OCI-LY3 (cell line): ENCODE data around the gene ZNF563.
"Not testable (repeated sequence)": the region's sequence is repeated elsewhere in the genome, so short reads cannot be mapped to it uniquely, and the experiment has no call there.

Experiments
- H2AFZ ChIP-seq: fragments of 200-600, 300-600 bp; shearing (Covaris generic); 2 replicates; pipeline ENCODE4 v1.6.0; 2014; ENCODE audit warnings: antibody characterized with exemption, low read depth, low read length
- H3K27ac ChIP-seq: fragments of 200-600, 300-600 bp; sonication (generic); 2 replicates; pipeline ENCODE4 v1.5.1; 2014; ENCODE audit warnings: mild to moderate bottlenecking, low read length, moderate library complexity, mixed read lengths
- H3K27me3 ChIP-seq: fragments of 200-600, 300-600 bp; sonication (generic); 2 replicates; pipeline ENCODE4 v1.6.1; 2014; ENCODE audit warnings: low read depth, low read length, mixed read lengths
- H3K36me3 ChIP-seq: fragments of 200-600, 300-600 bp; sonication (generic); replicated peaks from 2 replicates; pipeline ENCODE3; 2014; ENCODE audit warnings: low read depth, low read length, mixed read lengths
- H3K4me1 ChIP-seq: fragments of 300-600, 200-600 bp; sonication (generic); 2 replicates; pipeline ENCODE4 v1.6.1; 2014; ENCODE audit warnings: low read length, mixed read lengths
- H3K4me2 ChIP-seq: fragments of 200-600, 300-600 bp; sonication (generic); 2 replicates; pipeline ENCODE4 v1.6.1; 2014; ENCODE audit warnings: low read length, mixed read lengths
- H3K4me3 ChIP-seq: fragments of 300-600, 200-600 bp; sonication (generic); 2 replicates; pipeline ENCODE4 v1.5.1; 2014; ENCODE audit warnings: antibody characterized with exemption, mild to moderate bottlenecking, low read length, moderate library complexity
- H3K79me2 ChIP-seq: fragments of 300-600, 200-600 bp; shearing (Covaris generic); 2 replicates; pipeline ENCODE4 v1.6.1; 2014; ENCODE audit warnings: mild to moderate bottlenecking, low read length, mixed read lengths
- H3K9ac ChIP-seq: fragments of 300-600, 200-600 bp; shearing (Covaris generic); 2 replicates; pipeline ENCODE4 v1.6.0; 2014; ENCODE audit warnings: mild to moderate bottlenecking, low read length, moderate library complexity
- H3K9me3 ChIP-seq: fragments of 200-600, 300-600 bp; shearing (Covaris generic); 2 replicates; pipeline ENCODE4 v1.6.1; 2014; ENCODE audit warnings: low read length, mixed read lengths; ENCODE audit not compliant: insufficient read depth
- H4K20me1 ChIP-seq: fragments of 200-600, 300-600 bp; sonication (generic); 2 replicates; pipeline ENCODE4 v1.6.1; 2016; ENCODE audit warnings: low read length, mixed read lengths; ENCODE audit not compliant: insufficient read depth
- CTCF ChIP-seq: fragments of 200-600, 300-600 bp; sonication (generic); IDR thresholded peaks from 2 replicates; pipeline ENCODE4 v1.5.1; 2014; ENCODE audit warnings: antibody characterized with exemption, low read length, low read depth
- EZH2phosphoT487 ChIP-seq: fragments of 200-600 bp; shearing (Covaris generic); IDR thresholded peaks from 2 replicates; pipeline ENCODE4 v1.6.1; 2018; ENCODE audit warnings: antibody characterized with exemption, mixed run types, low read depth

ZNF563 gene

DNA sequence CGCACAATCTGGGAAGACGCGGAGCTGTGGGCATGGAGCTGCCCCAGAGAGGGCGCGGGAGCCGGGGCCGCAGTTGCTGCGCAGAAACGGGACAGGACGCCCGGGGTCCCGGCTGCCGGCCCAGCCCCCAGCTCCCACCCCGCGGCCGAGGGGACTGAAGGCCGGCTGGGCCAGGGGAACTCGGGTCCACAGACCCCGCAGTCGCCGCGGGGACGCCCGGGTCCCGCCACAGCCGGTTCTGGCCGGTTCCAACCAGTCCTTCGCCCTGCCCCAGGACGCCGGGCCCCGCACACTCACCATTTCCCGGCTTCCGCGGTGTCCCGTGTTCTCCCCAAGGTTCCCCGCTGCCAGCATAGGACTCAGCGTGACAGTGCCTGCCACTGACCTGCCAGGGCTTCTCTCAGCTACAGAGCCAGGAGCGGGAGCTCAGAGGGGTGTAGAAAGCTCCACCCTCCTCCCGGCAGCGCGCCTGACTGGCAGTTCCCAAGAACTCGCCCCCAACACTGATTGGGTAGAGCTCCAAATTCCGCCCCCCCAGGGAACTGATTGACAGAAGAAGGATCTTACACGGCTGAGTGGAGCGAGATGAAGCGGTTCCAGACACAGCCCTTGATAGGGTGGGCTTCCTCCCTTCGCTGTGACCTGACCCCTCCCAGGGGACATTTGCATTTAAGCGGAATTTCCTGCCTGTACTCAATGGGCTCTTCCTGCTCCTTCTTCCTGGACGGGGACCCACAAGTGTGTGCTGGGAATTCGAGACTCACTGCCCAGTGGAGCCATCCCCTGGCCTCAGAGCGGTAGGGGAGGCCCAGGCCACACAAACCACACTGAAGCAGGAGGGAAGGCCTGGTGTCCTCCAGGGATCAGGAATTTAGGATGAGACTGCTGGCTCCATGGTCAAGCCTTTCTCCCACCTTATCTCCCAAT is 32.1 kb upstream of the ZNF563 start, which contains the start of gene ZNF442:
ZNF442 (minus strand) TSS at position 448 of the 927 bp plus-strand sequence. CDS start 2,052 bp downstream, outside the sequence.
- no peak within 1 kb of the TSS for H3K27ac ChIP-seq
- H3K4me3 ChIP-seq: peak within 1 kb of the TSS; percentile 84
- peaks cover 4% of the 10 kb centered on the region for H3K36me3 ChIP-seq
- H2AFZ ChIP-seq: peak within 1 kb of the TSS; percentile 90
- H3K79me2 ChIP-seq: no peaks in the 10 kb centered on the region
- H3K4me2 ChIP-seq: peak within 1 kb of the TSS; percentile 73
- no peak for TF ChIP-seq EZH2phosphoT487
- TF ChIP-seq CTCF: peak; percentile 21; the same call in 1 of the 2 replicates
- H3K4me1 ChIP-seq: peaks cover 6% of the 10 kb centered on the region
- H4K20me1 ChIP-seq: no peaks in the 10 kb centered on the region
- peak within 1 kb of the TSS; percentile 58 for H3K9ac ChIP-seq
- no peaks in the 10 kb centered on the region for H3K9me3 ChIP-seq
- H3K27me3 ChIP-seq: no peaks in the 10 kb centered on the region

DNA sequence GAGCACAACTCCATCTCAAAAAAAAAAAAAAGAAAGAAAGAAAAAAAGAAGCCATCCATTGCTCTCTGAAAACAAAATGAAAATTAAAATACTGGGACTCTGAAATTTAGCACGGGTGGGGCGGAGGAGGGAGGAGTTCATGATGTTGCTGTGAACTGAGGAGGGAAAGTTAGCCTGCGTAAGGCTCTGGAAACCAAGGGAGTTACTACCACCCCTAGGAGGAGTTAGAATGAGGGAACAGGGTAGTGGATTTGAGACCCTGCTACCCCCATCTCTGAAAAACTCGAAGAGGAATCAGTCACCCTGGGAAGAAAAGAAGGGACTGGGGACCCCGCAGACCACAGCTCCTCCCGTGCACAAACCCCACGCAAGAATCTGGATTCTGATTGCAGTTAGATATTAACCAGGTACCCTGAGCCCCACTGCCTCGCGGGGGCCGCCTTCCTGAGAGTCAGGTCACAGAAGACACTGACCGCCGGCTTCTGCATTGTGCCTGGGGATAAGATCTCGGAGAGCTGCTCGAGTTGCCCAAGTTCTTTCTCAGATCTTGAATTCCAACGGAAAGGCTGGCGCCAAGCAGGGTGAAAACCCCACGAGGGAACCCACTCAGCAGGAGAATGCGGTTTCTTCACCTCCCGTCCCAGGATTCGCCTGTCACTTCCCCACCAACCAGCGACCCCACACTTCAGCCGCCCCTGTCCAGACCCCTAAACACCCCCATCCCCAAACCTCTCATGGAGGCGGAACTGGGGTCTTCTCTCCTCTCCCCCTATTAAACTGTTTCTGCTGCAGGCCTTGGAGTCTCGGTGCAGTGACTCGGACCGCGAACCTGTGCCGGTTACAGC is 31.2 kb upstream of the ZNF563 start:
- Histone ChIP-seq H3K4me1 (peaks cover 6% of the 10 kb centered on the region), H4K20me1 (no peaks in the 10 kb centered on the region), H3K9ac (peak overlapping the region; percentile 58), H3K4me3 (peak overlapping the region; percentile 84), H2AFZ (no peak overlapping the region), H3K9me3 (no peaks in the 10 kb centered on the region), H3K4me2 (peak overlapping the region; percentile 73), H3K27ac (no peak overlapping the region), H3K36me3 (peaks cover 4% of the 10 kb centered on the region), H3K27me3 (no peaks in the 10 kb centered on the region), H3K79me2 (no peaks in the 10 kb centered on the region)
- TF ChIP-seq CTCF (no peak), EZH2phosphoT487 (no peak)

- H3K4me3 ChIP-seq, H3K27me3 ChIP-seq, H3K9me3 ChIP-seq, H3K36me3 ChIP-seq, H4K20me1 ChIP-seq, H3K9ac ChIP-seq, H3K27ac ChIP-seq, H3K4me1 ChIP-seq, H3K4me2 ChIP-seq, H2AFZ ChIP-seq, H3K79me2 ChIP-seq: not testable (repeated sequence)
Measured at GRCh38 chr19:12362236-12362635, 28.8 kb upstream of the ZNF563 start.

DNA sequence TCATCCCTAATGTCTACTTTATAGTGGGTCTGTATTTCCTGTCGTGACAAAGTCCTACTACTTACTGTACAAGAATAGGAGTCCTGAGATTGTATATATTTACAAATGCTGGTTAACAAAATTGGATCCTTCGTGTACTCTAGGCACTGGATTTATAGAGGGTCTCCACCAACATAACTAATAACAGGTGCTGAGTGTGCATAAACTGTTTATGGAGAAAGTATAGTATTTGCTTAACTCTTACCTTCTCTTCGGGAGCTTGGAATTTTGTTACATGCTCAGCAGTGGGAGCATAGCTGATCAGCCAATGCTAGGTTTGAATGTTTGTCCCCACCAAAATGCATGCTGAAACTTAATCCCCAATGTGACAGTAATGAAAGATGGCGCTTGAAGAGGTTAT is 19.9 kb upstream of the ZNF563 start:
- Histone ChIP-seq H3K27me3 (no peaks in the 10 kb centered on the region), H3K4me3 (no peak overlapping the region), H3K27ac (no peak overlapping the region), H3K36me3 (peaks cover 6% of the 10 kb centered on the region), H3K79me2 (no peaks in the 10 kb centered on the region), H3K4me2 (no peak overlapping the region), H3K9me3 (peaks cover 38% of the 10 kb centered on the region), H4K20me1 (no peaks in the 10 kb centered on the region), H2AFZ (no peak overlapping the region), H3K4me1 (no peaks in the 10 kb centered on the region), H3K9ac (no peak overlapping the region)
- no peak for TF ChIP-seq CTCF
- no peak for TF ChIP-seq EZH2phosphoT487
